Measurements from ENCODE around the gene AFF3.
A peak's percentile ranks its signal among the peaks of the same experiment; 100 is the strongest.
"Not testable (repeated sequence)": the region's sequence is repeated elsewhere in the genome, so short reads cannot be mapped to it uniquely, and the experiment has no call there.

Gene AFF3

GRCh38 chr2:100105678-100106054 lies 36.7 kb downstream of the AFF3 start:
- DNase-seq, result no peak

GRCh38 chr2:100104718-100105677 lies 37.4 kb downstream of the AFF3 start:
- peak; percentile 22 for DNase-seq

GRCh38 chr2:100104265-100104664 lies 38.1 kb downstream of the AFF3 start:
- DNase-seq, result not testable (repeated sequence)

GRCh38 chr2:100103527-100104252 lies 38.7 kb downstream of the AFF3 start:
- not testable (repeated sequence) for DNase-seq

DNA sequence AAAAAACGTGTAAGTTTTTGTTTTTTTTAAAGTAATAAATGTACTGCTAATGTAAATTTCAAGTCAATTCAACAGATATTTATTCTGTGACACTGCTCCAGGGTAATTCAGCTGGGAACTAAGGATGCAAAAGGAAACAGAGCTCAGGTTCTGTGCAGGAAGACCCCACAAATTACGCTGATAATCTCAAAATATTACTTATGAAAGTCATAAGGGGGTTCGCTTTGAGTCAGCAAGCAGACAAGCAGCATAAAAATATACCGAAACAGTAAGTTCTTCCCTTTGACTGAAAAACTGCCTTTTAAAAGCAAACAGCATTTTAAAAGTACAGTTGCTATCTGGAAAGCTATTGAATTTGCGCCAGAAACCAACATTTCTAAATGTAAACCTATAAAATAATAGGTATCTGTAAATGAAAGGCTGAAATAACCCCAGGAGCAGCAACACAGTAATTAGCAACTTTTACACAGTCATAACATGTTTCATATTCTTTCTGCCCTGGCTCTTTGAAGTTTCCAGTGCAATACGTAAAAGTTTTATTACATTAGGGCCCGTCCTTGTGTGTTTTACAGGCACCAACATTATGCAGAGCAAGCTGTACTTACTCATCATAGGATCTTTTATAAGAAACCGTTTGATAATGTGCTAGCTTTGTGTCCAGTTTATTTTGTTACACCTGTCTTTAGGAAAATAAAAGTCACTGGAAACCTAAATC lies 39.8 kb downstream of the AFF3 start:
- not testable (repeated sequence) for DNase-seq

GRCh38 chr2:100098855-100099254 lies 43.5 kb downstream of the AFF3 start:
- DNase-seq, result not testable (repeated sequence)

- DNase-seq, result not testable (repeated sequence)
These were observed 44.6 kb downstream of the AFF3 start for GRCh38 chr2:100097611-100098294.

- not testable (repeated sequence) for DNase-seq
These were observed 46.5 kb downstream of the AFF3 start for GRCh38 chr2:100095845-100096244.

DNA sequence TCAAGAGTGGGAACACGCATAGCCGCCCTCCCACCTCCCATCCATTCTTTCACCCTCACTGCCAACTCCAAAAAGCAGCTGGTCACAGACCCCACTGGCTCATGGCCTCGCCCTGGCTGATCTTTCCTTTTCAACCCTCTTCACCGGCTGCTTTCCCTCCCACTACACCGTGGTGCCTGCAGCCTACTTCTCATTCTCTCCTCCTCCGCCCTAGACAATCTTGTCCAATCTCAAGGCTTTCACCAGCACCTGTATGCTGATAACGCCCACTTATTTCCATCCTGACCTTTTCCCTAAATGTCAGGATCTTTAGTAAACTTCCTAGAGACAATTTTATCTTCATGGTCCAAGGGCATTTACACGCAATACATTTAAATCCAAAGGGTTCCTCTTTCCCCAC lies 50.6 kb downstream of the AFF3 start:
- DNase-seq, result not testable (repeated sequence)

- not testable (repeated sequence) for DNase-seq
These were observed 56.6 kb downstream of the AFF3 start for GRCh38 chr2:100085744-100086143.

- DNase-seq, result not testable (repeated sequence)
These were observed 58.8 kb downstream of the AFF3 start for GRCh38 chr2:100083421-100084216.

DNA sequence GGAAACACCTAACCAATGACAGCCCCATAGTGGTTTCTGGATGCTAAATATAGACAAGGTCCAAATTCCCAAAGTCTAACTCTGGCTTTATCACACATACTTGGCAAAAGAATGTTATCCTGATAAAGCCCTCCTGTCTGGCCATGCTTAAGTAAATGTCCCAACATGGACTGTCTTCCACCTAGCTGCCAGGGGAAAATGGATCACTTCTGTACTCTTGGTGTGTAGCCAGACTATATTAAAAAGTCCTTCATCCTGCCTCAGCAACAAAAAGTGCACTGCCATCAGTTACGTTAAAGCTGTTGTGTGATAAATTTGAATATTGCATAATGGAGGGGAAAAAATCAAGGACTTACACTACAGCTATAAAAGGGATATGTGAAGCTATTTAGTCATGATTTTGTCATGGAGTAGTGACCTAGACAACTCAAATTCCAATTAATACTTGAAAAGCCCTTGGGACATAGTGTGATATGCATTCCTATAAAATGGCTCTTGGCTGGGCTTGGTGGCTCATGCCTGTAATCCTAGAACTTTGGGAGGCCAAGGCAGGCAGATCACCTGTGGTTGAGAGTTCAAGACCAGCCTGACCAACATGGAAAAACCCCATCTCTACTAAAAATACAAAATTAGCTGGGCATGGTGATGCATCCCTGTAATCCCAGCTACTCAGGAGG lies 60.0 kb downstream of the AFF3 start:
- not testable (repeated sequence) for DNase-seq

- no peak for DNase-seq
These were observed 64.5 kb downstream of the AFF3 start for GRCh38 chr2:100077935-100078334.

DNA sequence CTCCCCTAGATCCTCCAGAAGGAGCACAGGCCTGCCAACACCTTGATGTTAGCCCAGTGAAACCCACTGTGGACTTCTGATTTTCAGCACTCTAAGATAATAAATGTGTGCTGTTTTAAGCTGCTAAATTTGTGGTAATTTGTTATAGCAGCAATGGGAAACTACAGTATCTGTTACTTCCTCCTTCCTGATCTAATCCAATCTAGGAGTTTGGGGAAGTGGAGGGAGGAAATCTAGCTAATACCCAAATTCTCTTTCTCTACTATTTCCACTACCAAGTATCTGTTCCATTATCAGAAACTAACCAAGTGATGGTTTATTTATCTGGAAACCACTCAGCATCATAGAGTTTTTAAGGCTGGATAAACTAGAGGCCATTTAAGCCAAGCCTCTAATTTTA lies 64.9 kb downstream of the AFF3 start:
- DNase-seq, result no peak

- no peak for DNase-seq
These were observed 66.9 kb downstream of the AFF3 start for GRCh38 chr2:100075532-100075931.

GRCh38 chr2:100073110-100073509 lies 69.3 kb downstream of the AFF3 start:
- no peak for DNase-seq

GRCh38 chr2:100072503-100072902 lies 69.9 kb downstream of the AFF3 start:
- DNase-seq, result no peak

GRCh38 chr2:100071335-100072043 lies 70.9 kb downstream of the AFF3 start:
- DNase-seq, result peak; percentile 28

DNA sequence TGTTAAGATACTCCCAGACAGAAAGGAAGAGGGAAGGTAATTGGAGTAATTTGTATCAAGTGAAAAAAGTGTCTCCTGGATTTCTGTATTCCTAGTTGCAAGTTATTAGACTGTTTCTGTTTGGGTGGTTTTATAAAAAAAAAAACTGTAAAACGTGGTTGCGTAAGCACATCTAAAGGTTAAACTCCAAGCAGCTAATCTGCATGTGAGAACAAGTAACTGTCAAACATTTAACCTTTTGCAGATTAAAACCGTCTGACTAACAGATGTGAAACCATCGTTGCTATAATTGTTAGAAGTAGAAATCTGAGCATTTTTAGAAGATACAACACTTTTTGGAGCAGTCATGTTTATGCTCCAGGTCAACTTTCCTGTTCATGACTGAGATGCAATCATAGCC lies 72.3 kb downstream of the AFF3 start:
- DNase-seq, result peak; percentile 15

DNA sequence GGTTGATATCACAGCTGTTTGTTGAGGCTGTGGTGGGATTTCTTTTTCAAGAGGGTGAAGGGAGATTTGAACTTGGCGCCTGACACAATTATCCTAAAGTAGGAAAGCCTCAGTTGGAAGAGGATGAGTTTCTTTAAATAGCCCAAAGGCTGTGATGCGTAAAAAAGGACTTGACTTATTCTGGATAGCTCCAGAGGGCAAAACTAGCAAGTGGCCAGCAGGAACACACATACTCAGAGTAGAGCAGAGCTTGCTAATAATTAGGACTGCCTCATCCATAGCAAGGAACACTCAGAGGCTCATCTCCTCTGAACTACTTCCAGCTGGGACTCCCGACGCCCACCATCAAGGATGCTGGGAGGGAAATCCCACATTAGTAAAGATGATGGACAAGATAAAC lies 74.0 kb downstream of the AFF3 start:
- no peak for DNase-seq

All from NCI-H2171 treated with DMSO at 0.1 percent for 48 hours (cell line).